HepG2 (cell line): Measurements from ENCODE around the gene HYOU1. TPM values are rescaled to one million over a fixed set of nuclear protein-coding genes. Genes with fewer than 3 reads are reported as not detected.

Experiments used
- ATF1 ChIP-seq: IDR thresholded peaks from 2 replicates; pipeline ENCODE4 v1.6.1; 2016; ENCODE audit warnings: mild to moderate bottlenecking, control low read depth
- GLMP ChIP-seq: sonication (generic); formaldehyde crosslinking; IDR thresholded peaks from 2 replicates; pipeline ENCODE4 v1.9.0; 2021; ENCODE audit warnings: missing genetic modification reagents, mild to moderate bottlenecking, borderline replicate concordance
- HMG20B ChIP-seq: conservative IDR thresholded peaks from 2 replicates; pipeline ENCODE4 v1.6.1; 2016; ENCODE audit warnings: missing genetic modification reagents, missing compliant biosample characterization
- MED13 ChIP-seq: sonication (generic); formaldehyde crosslinking; IDR thresholded peaks from 2 replicates; pipeline ENCODE4 v1.5.0; 2020; ENCODE audit warnings: missing genetic modification reagents
- MLLT10 ChIP-seq: sonication (generic); formaldehyde crosslinking; IDR thresholded peaks from 2 replicates; pipeline ENCODE4 v1.4.0; 2020; ENCODE audit warnings: missing genetic modification reagents
- NCOA1 ChIP-seq: sonication (generic); formaldehyde crosslinking; IDR thresholded peaks from 2 replicates; pipeline ENCODE4 v1.9.0; 2021; ENCODE audit warnings: missing genetic modification reagents
- PHF21A ChIP-seq: sonication (generic); formaldehyde crosslinking; IDR thresholded peaks from 2 replicates; pipeline ENCODE4 v1.5.0; 2020; ENCODE audit warnings: mild to moderate bottlenecking, missing genetic modification reagents
- SIX1 ChIP-seq: sonication (generic); formaldehyde crosslinking; IDR thresholded peaks from 2 replicates; pipeline ENCODE4 v1.4.0; 2020; ENCODE audit warnings: missing genetic modification reagents, borderline replicate concordance
- SPEN ChIP-seq: sonication (generic); formaldehyde crosslinking; IDR thresholded peaks from 2 replicates; pipeline ENCODE4 v1.5.1; 2020; ENCODE audit warnings: low read depth, mild to moderate bottlenecking, missing genetic modification reagents
- TOE1 ChIP-seq: sonication (generic); formaldehyde crosslinking; IDR thresholded peaks from 2 replicates; pipeline ENCODE4 v1.4.0; 2020; ENCODE audit warnings: mild to moderate bottlenecking, missing genetic modification reagents
- ZNF343 ChIP-seq: sonication (generic); formaldehyde crosslinking; IDR thresholded peaks from 2 replicates; pipeline ENCODE4 v1.4.0; 2020; ENCODE audit warnings: mild to moderate bottlenecking, missing genetic modification reagents
- ZNF703 ChIP-seq: sonication (generic); formaldehyde crosslinking; IDR thresholded peaks from 2 replicates; pipeline ENCODE4 v1.5.1; 2020; ENCODE audit warnings: missing genetic modification reagents, mild to moderate bottlenecking, moderate library complexity, borderline replicate concordance
- polyA plus RNA-seq, 8 experiments: library from polyadenylated mRNA; depleted of rRNA in 3 of 8; stranded (reverse) in 7 of 8; unstranded in 1 of 8; fragments of >200 nt; fragmentation: Illumina TruSeq in 4 of 8; extraction: Trizol in 4 of 8; gene quantifications; 2 replicates each; pipeline versions ENCODE4 v1.2.1 to v1.2.3, GENCODE V29; 2011 to 2016; ENCODE audit warnings: low read depth in 4 of 8, missing spikeins in 1 of 8, mixed read lengths in 1 of 8; ENCODE audit not compliant: insufficient read depth in 1 of 8
- total RNA-seq, 5 experiments: library from RNA; depleted of rRNA; stranded (reverse); fragments of >200 nt; fragmentation: Illumina TruSeq; extraction: Trizol; gene quantifications; 2 replicates each; pipeline ENCODE4 v1.2.3, GENCODE V29; 2016; ENCODE audit warnings: low read depth in 1 of 5
- TF ChIP-seq, protein P1 (sequence below): sonication (generic); formaldehyde crosslinking; IDR thresholded peaks from 2 replicates; pipeline ENCODE4 v1.5.1; 2020; ENCODE audit warnings: mild to moderate bottlenecking, missing genetic modification reagents, borderline replicate concordance
- TF ChIP-seq, protein P2 (sequence below): sonication (generic); formaldehyde crosslinking; IDR thresholded peaks from 2 replicates; pipeline ENCODE4 v1.8.1; 2023; ENCODE audit warnings: mild to moderate bottlenecking, missing genetic modification reagents
- TF ChIP-seq, protein P3 (sequence below): sonication (generic); formaldehyde crosslinking; conservative IDR thresholded peaks from 2 replicates; pipeline ENCODE4 v1.8.0; 2022; ENCODE audit warnings: low read depth, missing genetic modification reagents
- TF ChIP-seq, protein P4 (sequence below): IDR thresholded peaks from 2 replicates; pipeline ENCODE4 v1.6.1; 2016

Gene HYOU1
- total and polyA plus RNA-seq, 2 of the 13 experiments (the other 11 are each of a cell fraction or from before 2014, with no cell fraction given) = 127 to 155 TPM

DNA sequence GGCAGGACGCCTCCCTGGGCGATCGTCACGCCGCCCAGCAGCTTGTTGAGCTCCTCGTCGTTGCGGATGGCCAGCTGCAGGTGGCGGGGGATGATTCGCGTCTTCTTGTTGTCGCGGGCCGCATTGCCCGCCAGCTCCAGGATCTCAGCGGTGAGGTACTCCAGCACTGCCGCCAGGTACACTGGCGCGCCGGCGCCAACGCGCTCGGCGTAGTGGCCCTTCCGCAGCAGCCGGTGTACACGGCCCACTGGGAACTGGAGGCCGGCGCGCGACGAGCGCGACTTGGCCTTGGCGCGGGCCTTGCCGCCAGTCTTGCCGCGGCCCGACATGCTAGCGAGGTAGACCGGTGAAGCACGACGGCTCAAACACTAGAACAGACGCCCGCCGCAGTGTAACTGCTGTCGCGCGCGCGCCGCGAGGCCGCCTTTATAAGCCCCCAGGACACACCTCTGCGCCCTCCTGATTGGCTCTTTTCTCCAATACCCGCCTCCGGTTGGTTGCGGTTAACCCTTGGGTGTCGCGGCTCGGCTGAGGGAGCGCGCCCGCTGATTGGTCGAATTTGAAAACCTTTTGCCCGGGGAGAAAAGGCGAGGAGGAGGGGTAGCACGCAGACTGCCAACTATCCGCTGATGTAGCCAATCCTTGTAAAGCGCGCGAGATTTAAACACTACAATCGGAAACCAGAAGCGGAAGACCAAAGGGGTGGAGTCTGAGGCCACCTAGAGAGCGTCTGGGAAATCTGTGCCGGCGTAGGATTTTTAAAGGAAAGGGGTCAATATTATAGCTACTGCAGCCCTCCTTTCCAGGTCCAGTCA lies 38.3 kb upstream of the HYOU1 start (continued):
- TF ChIP-seq ZNF703 (CRISPR knock-in tag) (peak; percentile 83; the same call in 1 of the 2 replicates), ATF1 (CRISPR knock-in tag) (peak; percentile 81), HMG20B (CRISPR knock-in tag) (no peak), SIX1 (CRISPR knock-in tag) (no peak), SPEN (peak; percentile 23; the same call in 1 of the 2 replicates), ZNF343 (peak; percentile 94), PHF21A (peak; percentile 76; the same call in 1 of the 2 replicates), GLMP (CRISPR knock-in tag) (no peak), MED13 (CRISPR knock-in tag) (no peak; the same call in 1 of the 2 replicates), NCOA1 (CRISPR knock-in tag) (peak; percentile 75), MLLT10 (no peak), TOE1 (no peak)
- TF ChIP-seq, protein P1, sequence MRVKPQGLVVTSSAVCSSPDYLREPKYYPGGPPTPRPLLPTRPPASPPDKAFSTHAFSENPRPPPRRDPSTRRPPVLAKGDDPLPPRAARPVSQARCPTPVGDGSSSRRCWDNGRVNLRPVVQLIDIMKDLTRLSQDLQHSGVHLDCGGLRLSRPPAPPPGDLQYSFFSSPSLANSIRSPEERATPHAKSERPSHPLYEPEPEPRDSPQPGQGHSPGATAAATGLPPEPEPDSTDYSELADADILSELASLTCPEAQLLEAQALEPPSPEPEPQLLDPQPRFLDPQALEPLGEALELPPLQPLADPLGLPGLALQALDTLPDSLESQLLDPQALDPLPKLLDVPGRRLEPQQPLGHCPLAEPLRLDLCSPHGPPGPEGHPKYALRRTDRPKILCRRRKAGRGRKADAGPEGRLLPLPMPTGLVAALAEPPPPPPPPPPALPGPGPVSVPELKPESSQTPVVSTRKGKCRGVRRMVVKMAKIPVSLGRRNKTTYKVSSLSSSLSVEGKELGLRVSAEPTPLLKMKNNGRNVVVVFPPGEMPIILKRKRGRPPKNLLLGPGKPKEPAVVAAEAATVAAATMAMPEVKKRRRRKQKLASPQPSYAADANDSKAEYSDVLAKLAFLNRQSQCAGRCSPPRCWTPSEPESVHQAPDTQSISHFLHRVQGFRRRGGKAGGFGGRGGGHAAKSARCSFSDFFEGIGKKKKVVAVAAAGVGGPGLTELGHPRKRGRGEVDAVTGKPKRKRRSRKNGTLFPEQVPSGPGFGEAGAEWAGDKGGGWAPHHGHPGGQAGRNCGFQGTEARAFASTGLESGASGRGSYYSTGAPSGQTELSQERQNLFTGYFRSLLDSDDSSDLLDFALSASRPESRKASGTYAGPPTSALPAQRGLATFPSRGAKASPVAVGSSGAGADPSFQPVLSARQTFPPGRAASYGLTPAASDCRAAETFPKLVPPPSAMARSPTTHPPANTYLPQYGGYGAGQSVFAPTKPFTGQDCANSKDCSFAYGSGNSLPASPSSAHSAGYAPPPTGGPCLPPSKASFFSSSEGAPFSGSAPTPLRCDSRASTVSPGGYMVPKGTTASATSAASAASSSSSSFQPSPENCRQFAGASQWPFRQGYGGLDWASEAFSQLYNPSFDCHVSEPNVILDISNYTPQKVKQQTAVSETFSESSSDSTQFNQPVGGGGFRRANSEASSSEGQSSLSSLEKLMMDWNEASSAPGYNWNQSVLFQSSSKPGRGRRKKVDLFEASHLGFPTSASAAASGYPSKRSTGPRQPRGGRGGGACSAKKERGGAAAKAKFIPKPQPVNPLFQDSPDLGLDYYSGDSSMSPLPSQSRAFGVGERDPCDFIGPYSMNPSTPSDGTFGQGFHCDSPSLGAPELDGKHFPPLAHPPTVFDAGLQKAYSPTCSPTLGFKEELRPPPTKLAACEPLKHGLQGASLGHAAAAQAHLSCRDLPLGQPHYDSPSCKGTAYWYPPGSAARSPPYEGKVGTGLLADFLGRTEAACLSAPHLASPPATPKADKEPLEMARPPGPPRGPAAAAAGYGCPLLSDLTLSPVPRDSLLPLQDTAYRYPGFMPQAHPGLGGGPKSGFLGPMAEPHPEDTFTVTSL = peak; percentile 52
- TF ChIP-seq, protein P2, sequence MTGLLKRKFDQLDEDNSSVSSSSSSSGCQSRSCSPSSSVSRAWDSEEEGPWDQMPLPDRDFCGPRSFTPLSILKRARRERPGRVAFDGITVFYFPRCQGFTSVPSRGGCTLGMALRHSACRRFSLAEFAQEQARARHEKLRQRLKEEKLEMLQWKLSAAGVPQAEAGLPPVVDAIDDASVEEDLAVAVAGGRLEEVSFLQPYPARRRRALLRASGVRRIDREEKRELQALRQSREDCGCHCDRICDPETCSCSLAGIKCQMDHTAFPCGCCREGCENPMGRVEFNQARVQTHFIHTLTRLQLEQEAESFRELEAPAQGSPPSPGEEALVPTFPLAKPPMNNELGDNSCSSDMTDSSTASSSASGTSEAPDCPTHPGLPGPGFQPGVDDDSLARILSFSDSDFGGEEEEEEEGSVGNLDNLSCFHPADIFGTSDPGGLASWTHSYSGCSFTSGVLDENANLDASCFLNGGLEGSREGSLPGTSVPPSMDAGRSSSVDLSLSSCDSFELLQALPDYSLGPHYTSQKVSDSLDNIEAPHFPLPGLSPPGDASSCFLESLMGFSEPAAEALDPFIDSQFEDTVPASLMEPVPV = peak; percentile 91
- TF ChIP-seq, protein P3, sequence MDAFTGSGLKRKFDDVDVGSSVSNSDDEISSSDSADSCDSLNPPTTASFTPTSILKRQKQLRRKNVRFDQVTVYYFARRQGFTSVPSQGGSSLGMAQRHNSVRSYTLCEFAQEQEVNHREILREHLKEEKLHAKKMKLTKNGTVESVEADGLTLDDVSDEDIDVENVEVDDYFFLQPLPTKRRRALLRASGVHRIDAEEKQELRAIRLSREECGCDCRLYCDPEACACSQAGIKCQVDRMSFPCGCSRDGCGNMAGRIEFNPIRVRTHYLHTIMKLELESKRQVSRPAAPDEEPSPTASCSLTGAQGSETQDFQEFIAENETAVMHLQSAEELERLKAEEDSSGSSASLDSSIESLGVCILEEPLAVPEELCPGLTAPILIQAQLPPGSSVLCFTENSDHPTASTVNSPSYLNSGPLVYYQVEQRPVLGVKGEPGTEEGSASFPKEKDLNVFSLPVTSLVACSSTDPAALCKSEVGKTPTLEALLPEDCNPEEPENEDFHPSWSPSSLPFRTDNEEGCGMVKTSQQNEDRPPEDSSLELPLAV = peak; percentile 70; the same call in 1 of the 2 replicates
- TF ChIP-seq, protein P4, sequence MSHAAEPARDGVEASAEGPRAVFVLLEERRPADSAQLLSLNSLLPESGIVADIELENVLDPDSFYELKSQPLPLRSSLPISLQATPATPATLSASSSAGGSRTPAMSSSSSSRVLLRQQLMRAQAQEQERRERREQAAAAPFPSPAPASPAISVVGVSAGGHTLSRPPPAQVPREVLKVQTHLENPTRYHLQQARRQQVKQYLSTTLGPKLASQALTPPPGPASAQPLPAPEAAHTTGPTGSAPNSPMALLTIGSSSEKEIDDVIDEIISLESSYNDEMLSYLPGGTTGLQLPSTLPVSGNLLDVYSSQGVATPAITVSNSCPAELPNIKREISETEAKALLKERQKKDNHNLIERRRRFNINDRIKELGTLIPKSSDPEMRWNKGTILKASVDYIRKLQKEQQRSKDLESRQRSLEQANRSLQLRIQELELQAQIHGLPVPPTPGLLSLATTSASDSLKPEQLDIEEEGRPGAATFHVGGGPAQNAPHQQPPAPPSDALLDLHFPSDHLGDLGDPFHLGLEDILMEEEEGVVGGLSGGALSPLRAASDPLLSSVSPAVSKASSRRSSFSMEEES (CRISPR knock-in tag) = no peak
